Cardiac septum (tissue), 1 donor: ENCODE results near the gene RNF144A. TPM values are rescaled to one million over a fixed set of nuclear protein-coding genes. Genes with fewer than 3 reads are reported as not detected.

Experiments used
- DNase-seq: peaks from one replicate; pipeline ENCODE4 v3.0.0-alpha.2; 2020; ENCODE audit warnings: low spot score
- intact Hi-C: fragments of 100-400 bp; cut with DNase I; formaldehyde crosslinking; loops from one replicate; pipeline ENCODE4 v1.14.0; 2022
- total RNA-seq: library from RNA; stranded (reverse); fragmentation: NEBNext Ultra II Directional; extraction: Animal tissue kit (Norgen Biotek cat#: 25700); gene quantifications from one replicate; pipeline ENCODE4 v1.2.1, GENCODE V29; 2021
- donor health status: DM: no; HTN: no; CAD: no.

Gene RNF144A
- total RNA-seq, 1 donor from 2014 or later = 11.7 TPM

GRCh38 chr2:7027411-7027810, 110.2 kb downstream of the RNF144A start:
- intact Hi-C loops = loop anchor here (5.0 kb wide), 1 partner anchor 110 kb away; the partner anchor contains the start of gene RNF144A
- no peak for DNase-seq

DNA sequence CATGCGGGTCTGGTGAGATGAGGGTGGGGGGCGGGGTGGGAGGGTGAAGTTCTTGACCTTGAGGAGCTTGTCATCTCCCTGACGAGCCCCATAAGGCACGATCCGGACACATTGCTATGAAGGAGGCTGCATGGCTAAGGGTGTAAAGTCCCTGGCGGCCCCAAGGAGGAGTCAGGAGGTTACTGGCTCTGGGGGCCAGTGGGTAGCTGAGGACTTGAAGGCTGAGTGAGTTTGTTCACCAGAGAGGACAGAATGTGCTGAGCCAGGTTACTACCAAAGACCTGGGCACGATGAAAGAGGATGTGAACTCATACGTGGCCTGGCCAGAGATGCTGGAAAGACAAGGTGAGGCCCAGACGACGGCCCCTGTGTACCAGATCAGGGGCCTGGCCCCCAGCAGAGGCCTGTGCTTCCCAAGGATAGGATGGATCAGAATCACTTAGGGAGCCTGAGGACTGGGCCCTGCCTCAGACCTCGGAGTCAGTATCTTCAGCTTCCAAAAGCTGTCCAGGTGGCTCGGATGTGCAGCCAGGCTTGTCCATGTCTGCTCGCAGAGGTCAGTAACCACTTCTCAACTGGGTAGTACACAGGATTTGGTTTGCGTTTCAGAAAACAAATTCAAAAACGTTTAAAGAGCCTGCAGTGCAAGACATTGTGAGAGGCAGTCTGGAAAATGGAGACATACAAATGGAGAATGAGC, 110.9 kb downstream of the RNF144A start:
- intact Hi-C loops = loop anchor here (5.0 kb wide), 1 partner anchor 111 kb away; the partner anchor contains the start of gene RNF144A
- no peak for DNase-seq

GRCh38 chr2:7028846-7029245, 111.6 kb downstream of the RNF144A start:
- no peak for DNase-seq
- intact Hi-C loops = loop anchor here (5.0 kb wide), 1 partner anchor 112 kb away; the partner anchor contains the start of gene RNF144A

GRCh38 chr2:7029291-7030059, 112.3 kb downstream of the RNF144A start:
- no peak for DNase-seq
- intact Hi-C loops = loop anchor here (5.0 kb wide), 1 partner anchor 112 kb away; the partner anchor contains the start of gene RNF144A

GRCh38 chr2:7030810-7031209, 113.6 kb downstream of the RNF144A start:
- DNase-seq = no peak
- intact Hi-C loops = no loop called here

- DNase-seq = no peak
- intact Hi-C loops = no loop called here
These were observed 114.5 kb downstream of the RNF144A start for GRCh38 chr2:7031547-7032245.

GRCh38 chr2:7032371-7032770, 115.2 kb downstream of the RNF144A start:
- intact Hi-C loops = no loop called here
- no peak for DNase-seq

DNA sequence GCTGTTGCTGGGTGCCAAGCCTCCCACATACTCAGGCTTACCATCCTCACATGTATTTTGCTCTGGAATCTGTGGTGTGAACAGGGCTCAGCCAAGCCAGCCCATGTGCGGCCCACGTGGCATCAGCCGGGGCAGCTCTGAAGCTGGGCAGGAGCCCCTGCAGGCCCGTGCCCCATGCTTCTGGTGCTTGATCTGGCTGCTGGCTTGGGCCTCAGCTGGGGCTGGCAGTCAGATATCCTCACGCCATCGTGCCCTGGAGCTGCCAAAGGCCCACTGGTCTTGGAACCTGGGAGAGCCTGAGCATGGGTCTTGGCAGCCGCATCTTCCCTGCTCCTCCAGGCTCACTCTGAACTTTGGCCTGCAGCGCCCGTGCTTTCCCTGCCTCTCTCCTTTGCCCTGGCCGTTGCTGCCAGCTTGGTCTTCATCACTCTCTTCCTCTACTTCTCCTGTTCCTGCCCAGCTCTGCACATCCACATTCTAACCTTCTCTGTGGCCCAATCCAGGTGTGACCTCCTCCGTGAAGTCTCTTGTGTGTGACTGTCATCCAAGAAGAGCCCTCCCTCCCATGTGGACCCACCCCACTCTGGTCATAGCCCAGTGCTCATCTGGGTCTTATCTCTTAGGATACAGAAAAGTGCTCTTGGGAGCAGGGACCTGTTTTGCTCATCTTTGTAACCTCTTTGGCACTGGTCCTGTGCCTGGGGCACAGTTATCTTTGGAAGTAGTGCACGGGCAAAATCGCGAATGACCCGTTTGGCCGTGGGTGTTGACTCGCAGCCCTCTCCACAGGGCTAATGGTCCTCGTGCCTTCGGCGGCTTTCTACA, 116.1 kb downstream of the RNF144A start:
- DNase-seq = no peak

GRCh38 chr2:7034303-7034702, 117.1 kb downstream of the RNF144A start:
- DNase-seq = no peak
- intact Hi-C loops = no loop called here

More for the DNA sequence above, 116.1 kb downstream of the RNF144A start:
- intact Hi-C loops = no loop called here

DNA sequence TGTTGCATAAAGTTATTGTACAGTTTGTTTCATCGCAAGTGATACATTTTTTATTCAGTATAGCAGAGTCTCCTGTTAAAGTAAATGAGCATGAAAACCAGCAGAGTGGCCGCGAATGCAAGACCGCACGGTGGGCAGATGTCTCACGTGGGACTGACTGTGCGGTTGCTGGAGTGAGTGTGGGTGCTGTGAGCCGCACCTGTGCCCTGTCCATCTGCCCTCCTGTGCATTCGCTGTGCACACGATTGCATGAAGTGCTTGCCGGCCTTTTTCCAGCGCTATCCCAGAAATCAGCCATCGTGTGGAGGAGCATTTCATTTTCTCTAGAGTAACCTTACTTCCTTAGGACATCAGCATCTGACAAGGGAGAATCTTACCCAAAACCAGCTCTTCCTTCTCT, 118.7 kb downstream of the RNF144A start:
- intact Hi-C loops = no loop called here
- no peak for DNase-seq

GRCh38 chr2:7037340-7038333, 120.4 kb downstream of the RNF144A start:
- intact Hi-C loops = no loop called here
- DNase-seq = peak; percentile 86

DNA sequence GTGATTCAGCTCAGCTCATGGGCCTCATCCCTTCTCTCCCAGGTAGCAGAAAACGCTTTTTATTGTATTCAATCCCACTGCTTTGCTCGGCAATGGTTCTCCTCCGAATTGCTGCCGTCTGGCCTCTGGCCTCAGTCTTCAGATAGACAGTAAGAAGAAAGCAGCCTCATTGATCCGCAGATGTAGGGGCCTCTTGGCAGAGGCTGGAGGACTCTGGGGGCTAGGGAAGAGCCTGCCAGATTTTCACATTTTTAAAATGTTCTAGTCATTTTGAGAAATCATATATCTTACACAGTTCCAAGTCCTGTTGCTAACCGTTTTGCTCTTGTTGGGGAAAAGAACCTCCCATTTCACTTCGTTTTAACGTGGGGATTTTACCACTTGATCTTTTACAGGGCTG, 123.3 kb downstream of the RNF144A start:
- no peak for DNase-seq
- intact Hi-C loops = no loop called here

GRCh38 chr2:7041421-7041820, 124.2 kb downstream of the RNF144A start:
- DNase-seq = no peak
- intact Hi-C loops = no loop called here

DNA sequence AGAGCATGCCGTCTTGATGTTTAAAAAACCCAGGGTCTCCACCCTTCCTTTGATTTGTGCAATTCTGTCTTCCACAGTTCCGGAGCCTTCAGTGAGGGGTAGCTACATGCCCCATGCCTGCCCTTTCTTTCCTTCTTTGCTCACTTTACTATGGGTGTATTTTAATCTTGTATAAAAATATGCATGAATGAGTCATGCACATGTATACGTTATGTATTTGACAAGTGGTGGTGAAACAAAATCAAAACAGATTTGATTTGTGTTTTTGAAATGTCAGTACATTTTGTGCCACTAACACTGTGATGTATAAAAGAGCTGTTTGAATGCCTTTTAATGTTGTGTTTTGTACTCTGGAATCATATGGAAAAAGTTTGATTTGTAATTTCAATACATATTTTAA, 126.5 kb downstream of the RNF144A start:
- intact Hi-C loops = loop anchor here (2.0 kb wide), 1 partner anchor 147 kb away; no protein-coding TSS in a partner anchor
- DNase-seq = no peak

GRCh38 chr2:7044253-7045250, 127.3 kb downstream of the RNF144A start:
- intact Hi-C loops = loop anchor here (2.0 kb wide), 1 partner anchor 148 kb away; no protein-coding TSS in a partner anchor
- DNase-seq = peak; percentile 86
